ENCODE results near the gene LRCH4.
A peak's percentile ranks its signal among the peaks of the same experiment; 100 is the strongest.

The LRCH4 gene

DNA sequence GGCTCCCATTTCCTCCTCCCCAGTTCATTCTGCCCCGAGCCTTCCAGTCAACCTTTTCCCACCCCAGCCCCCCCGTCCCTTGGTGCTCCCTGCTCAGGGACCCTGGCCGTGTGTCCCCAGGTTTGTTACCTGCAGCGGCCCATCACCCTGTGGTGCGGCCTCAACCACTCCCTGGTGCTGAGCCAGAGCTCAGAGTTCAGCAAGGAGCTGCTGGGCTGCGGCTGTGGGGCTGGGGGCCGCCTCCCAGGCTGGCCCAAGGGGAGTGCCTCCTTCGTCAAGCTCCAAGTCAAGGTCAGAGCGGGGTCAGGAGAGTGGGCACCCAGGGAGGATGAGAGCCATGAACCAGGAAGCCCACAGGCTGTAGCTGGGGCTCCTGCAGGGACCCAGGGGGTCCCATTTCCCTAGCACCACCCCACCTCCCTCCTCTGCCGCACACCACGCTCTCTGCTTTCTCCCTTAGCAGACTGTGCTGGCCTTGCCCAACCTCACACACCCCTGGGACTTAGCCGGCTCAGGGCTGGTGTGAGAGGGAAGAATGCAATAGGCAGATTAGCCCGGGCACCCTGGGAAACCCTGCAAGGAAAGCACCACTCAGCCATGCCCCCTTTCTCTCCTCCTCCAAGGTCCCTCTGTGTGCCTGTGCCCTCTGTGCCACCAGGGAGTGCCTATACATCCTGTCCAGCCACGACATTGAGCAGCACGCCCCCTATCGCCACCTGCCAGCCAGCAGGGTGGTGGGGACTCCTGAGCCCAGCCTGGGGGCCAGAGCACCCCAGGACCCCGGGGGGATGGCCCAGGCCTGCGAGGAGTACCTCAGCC lies 14.2 kb upstream of the LRCH4 start:
- peaks cover 57% of the 10 kb centered on the region for H3K27me3 Mint-ChIP-seq
- peaks cover 27% of the 10 kb centered on the region for H3K4me1 Mint-ChIP-seq
- H3K36me3 Mint-ChIP-seq = no peaks in the 10 kb centered on the region
- CTCF ChIA-PET = interaction anchor here (2.2 kb wide), 1 partner anchor 12 kb away, joined by 12 read pairs; no protein-coding TSS in a partner anchor
- H3K9me3 Mint-ChIP-seq = no peaks in the 10 kb centered on the region
- no peak for DNase-seq
- no peak overlapping the region for H3K4me3 Mint-ChIP-seq
- no peak overlapping the region for H3K27ac Mint-ChIP-seq

GRCh38 chr7:100598425-100598824 lies 12.5 kb upstream of the LRCH4 start:
- Mint-ChIP-seq H3K4me1 (peaks cover 20% of the 10 kb centered on the region), H3K27me3 (peaks cover 52% of the 10 kb centered on the region), H3K9me3 (no peaks in the 10 kb centered on the region), H3K27ac (peak overlapping the region; percentile 29), H3K4me3 (no peak overlapping the region), H3K36me3 (no peaks in the 10 kb centered on the region)
- CTCF ChIA-PET = interaction anchor here (2.2 kb wide), 1 partner anchor 10 kb away, joined by 12 read pairs; no protein-coding TSS in a partner anchor
- no peak for DNase-seq

DNA sequence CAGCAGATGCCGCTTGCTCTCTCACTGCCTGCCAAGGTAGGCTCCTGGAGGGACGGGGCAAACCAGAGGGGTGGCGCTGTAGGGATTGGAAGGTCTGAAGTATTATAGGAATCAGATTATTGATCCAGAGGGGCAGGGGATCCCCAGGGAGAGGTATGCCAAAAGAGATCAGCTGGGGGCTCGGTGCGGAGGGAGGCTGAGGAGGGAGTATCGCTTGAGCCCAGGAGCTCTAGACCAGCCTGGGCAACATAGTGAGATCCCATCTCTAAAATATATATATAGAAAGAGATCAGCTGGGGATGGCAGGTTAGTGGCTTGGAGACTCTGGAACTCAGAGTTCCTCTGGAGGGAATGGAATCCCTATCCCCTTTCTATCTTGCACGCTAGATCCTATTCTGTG lies 9.3 kb upstream of the LRCH4 start:
- Mint-ChIP-seq H3K9me3 (no peaks in the 10 kb centered on the region), H3K4me1 (peaks cover 8% of the 10 kb centered on the region), H3K4me3 (no peak overlapping the region), H3K27me3 (peaks cover 56% of the 10 kb centered on the region), H3K27ac (no peak overlapping the region), H3K36me3 (no peaks in the 10 kb centered on the region)
- no peak for DNase-seq
- CTCF ChIA-PET = interaction anchor here (0.6 kb wide), 1 partner anchor 33 kb away, joined by 3 read pairs; no protein-coding TSS in a partner anchor

DNA sequence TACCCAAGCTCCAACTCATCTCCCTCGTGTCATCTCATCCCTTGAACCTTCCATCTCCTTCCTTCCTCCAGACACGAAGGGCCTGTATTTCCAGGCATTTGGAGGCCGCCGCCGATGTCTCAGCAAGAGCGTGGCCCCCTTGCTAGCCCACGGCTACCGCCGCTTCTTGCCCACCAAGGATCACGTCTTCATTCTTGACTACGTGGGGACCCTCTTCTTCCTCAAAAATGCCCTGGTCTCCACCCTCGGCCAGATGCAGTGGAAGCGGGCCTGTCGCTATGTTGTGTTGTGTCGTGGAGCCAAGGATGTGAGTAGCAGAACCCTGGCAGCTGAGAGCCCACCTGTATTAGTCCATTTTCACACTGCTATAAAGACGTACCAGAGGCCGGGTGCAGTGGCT lies 5.7 kb upstream of the LRCH4 start:
- peaks cover 60% of the 10 kb centered on the region for H3K27me3 Mint-ChIP-seq
- no peak overlapping the region for H3K4me3 Mint-ChIP-seq
- peaks cover 12% of the 10 kb centered on the region for H3K4me1 Mint-ChIP-seq
- DNase-seq = no peak
- H3K36me3 Mint-ChIP-seq = no peaks in the 10 kb centered on the region
- no peaks in the 10 kb centered on the region for H3K9me3 Mint-ChIP-seq
- CTCF ChIA-PET = interaction anchor here (0.6 to 0.9 kb wide), 2 partner anchors 32 to 57 kb away, joined by 3 to 4 read pairs; no protein-coding TSS in a partner anchor
- H3K27ac Mint-ChIP-seq = no peak overlapping the region

DNA sequence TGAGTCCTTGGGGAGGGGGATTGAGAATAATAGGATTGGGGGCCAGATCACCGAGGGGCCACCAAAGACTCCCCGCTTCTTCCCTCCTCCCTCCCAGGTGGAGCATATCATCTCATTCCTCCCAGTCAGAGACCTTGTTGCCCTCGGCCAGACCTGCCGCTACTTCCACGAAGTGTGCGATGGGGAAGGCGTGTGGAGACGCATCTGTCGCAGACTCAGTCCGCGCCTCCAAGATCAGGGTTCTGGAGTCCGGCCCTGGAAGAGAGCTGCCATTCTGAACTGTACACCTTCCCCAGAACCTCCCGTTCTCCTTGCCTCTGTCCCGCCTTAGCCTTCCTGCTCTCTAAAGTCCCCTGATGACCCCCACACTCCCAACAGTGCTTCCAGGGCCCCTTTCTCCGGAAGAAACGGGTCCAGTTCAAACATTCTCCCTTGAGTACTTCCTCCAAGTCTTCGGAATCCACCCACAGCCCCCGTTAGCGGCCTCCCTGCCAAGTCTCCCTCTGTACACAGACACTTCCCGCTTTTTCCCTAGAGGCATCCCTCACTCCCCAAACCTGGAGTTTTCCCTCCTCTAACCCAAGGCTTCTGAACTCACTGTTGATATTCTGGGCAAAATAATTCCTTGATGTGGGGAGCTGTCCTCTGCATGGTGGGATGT lies 4.3 kb upstream of the LRCH4 start:
- CTCF ChIA-PET = interaction anchor here (0.9 to 9.1 kb wide), 3 partner anchors 9 to 33 kb away, joined by 3 to 130 read pairs (median 12); no protein-coding TSS in a partner anchor
- H3K27me3 Mint-ChIP-seq = peaks cover 50% of the 10 kb centered on the region
- H3K4me3 Mint-ChIP-seq = no peak overlapping the region
- no peaks in the 10 kb centered on the region for H3K9me3 Mint-ChIP-seq
- peaks cover 3% of the 10 kb centered on the region for H3K36me3 Mint-ChIP-seq
- H3K4me1 Mint-ChIP-seq = peaks cover 15% of the 10 kb centered on the region
- no peak overlapping the region for H3K27ac Mint-ChIP-seq
- no peak for DNase-seq

- CTCF ChIA-PET = interaction anchor here (0.8 to 9.1 kb wide), 9 partner anchors 10 to 457 kb away, joined by 3 to 130 read pairs (median 3); partner anchors contain the start of gene AGFG2
- Mint-ChIP-seq H3K9me3 (no peaks in the 10 kb centered on the region), H3K4me3 (no peak overlapping the region), H3K27ac (no peak overlapping the region), H3K4me1 (peaks cover 15% of the 10 kb centered on the region), H3K27me3 (peaks cover 46% of the 10 kb centered on the region), H3K36me3 (peaks cover 7% of the 10 kb centered on the region)
- DNase-seq = no peak
Observed at GRCh38 chr7:100589341-100589947, 3.5 kb upstream of the LRCH4 start.

DNA sequence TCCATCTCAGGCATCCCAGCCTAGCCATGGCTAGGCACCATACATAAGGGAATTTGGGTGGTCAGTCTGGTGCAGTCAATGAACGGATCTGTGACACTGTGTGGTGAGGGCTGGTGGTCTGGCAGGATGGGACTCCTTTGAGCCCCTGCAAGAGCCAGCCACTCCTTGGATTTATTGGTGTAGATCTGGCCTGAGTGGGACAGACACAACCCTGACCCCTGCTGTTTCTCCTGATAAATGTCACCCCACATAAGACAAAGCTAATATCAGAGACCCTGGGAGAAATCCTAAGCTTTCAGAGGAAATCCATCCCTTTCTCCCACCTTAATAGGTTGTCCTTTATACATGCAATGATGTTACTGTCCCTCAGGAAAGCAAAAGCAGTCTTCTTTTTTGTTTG lies 2.5 kb upstream of the LRCH4 start:
- CTCF ChIA-PET = interaction anchor here (0.8 to 9.1 kb wide), 13 partner anchors 11 to 456 kb away, joined by 3 to 130 read pairs (median 3); partner anchors contain the start of gene AGFG2
- peak overlapping the region; percentile 35 for H3K27ac Mint-ChIP-seq
- H3K9me3 Mint-ChIP-seq = no peaks in the 10 kb centered on the region
- DNase-seq = no peak
- peaks cover 20% of the 10 kb centered on the region for H3K4me1 Mint-ChIP-seq
- peak overlapping the region; percentile 61 for H3K4me3 Mint-ChIP-seq
- peaks cover 42% of the 10 kb centered on the region for H3K27me3 Mint-ChIP-seq
- peaks cover 14% of the 10 kb centered on the region for H3K36me3 Mint-ChIP-seq

GRCh38 chr7:100586266-100587025 lies 517 bp upstream of the LRCH4 start, which contains the start of gene FBXO24:
TSS of gene FBXO24 (plus strand) at chr7:100586328. CDS start at chr7:100586626, 298 bp downstream.
- Mint-ChIP-seq H3K36me3 (peaks cover 21% of the 10 kb centered on the region), H3K4me1 (peaks cover 36% of the 10 kb centered on the region), H3K27me3 (peaks cover 30% of the 10 kb centered on the region), H3K4me3 (peak within 1 kb of the TSS; percentile 89), H3K9me3 (no peaks in the 10 kb centered on the region), H3K27ac (peak within 1 kb of the TSS; percentile 98)
- CTCF ChIA-PET = interaction anchor here (0.6 to 9.1 kb wide), 11 partner anchors 11 to 527 kb away, joined by 3 to 130 read pairs (median 4); partner anchors contain the start of genes MOSPD3, POP7 and SLC12A9
- peak; percentile 100 for DNase-seq

DNA sequence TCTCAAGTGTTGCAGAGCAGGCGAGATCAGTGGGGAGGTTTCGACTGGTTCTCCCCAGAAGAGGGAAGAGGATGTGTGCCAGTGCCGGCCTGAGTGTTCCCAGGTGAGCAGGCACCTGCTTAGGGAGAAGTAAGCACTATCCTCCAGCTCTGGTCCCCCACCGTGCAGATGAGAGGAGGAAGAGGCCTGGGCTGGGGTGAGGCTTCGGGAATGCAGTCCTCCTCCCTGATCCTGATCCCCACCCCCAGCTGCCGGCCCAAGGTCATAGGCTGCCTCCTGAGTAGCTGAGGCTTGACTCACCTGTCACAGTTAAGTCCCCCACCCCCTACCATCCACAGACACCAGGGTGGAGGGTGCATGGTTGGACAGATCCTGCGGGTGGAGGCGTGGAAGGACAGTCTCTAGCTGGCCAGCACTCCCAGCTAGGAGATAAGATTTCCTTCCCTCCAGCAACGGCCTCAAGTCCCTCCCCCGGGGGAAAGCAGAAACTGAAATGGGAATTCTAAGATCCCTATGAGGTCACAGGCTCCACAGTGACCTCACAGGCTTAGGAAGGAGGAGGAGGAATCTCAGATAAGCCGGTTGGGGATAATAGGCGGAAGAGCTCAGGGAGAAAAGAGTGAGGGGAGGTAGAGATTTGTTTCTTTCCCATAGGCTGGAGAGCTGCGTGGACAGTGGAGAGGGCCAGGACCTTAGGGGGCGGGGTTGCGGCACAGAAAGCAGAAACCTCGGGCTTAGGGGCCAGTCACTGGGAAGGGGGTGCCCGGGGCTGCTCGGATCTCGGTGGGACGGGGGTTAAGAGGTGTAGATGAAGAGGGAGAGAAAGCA lies 1.0 kb downstream of the LRCH4 start:
- peaks cover 21% of the 10 kb centered on the region for H3K36me3 Mint-ChIP-seq
- H3K9me3 Mint-ChIP-seq = no peaks in the 10 kb centered on the region
- peaks cover 14% of the 10 kb centered on the region for H3K27me3 Mint-ChIP-seq
- H3K27ac Mint-ChIP-seq = peak overlapping the region; percentile 98
- CTCF ChIA-PET = interaction anchor here (0.6 to 9.1 kb wide), 7 partner anchors 21 to 120 kb away, joined by 3 to 130 read pairs (median 3); partner anchors contain the start of genes MOSPD3, POP7 and TSC22D4
- H3K4me3 Mint-ChIP-seq = peak overlapping the region; percentile 89
- peaks cover 40% of the 10 kb centered on the region for H3K4me1 Mint-ChIP-seq
- peak; percentile 38 for DNase-seq

DNA sequence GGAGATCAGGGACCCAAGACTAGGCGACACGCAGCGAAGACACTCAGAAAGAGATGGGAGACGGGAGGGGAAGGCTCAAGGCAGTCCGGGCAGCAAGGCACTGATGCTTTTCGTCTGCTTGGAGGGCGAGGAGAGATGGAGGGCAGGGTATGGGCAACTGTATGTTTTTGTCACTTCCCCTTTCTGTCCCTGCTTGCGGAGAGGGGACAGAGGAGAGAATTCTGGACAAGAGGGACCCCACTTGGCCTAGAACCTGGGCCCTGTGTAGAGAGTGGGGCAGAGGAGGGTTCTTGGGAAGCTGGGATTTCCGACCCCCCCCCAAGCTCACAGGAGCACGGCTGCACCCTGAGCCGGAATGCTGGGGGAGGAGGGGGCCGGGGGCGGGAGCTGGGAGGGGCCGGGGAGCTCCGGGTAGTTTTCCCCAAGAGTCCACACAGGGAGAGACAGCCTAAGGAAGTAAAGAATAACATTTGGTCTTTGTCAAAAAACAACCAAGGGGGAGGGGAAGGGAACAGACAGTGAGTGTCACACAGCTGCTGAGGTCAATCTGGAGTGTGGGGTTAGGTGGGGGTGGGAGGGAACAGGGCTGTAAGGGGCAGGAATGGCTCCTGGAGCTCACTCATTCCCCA lies 1.8 kb downstream of the LRCH4 start:
- CTCF ChIA-PET = interaction anchor here (0.9 to 9.1 kb wide), 6 partner anchors 20 to 121 kb away, joined by 3 to 130 read pairs (median 10); partner anchors contain the start of genes POP7 and TSC22D4
- Mint-ChIP-seq H3K4me3 (peak overlapping the region; percentile 89), H3K9me3 (no peaks in the 10 kb centered on the region), H3K27ac (peak overlapping the region; percentile 98), H3K36me3 (peaks cover 21% of the 10 kb centered on the region), H3K27me3 (peaks cover 7% of the 10 kb centered on the region), H3K4me1 (peaks cover 40% of the 10 kb centered on the region)
- DNase-seq = no peak

DNA sequence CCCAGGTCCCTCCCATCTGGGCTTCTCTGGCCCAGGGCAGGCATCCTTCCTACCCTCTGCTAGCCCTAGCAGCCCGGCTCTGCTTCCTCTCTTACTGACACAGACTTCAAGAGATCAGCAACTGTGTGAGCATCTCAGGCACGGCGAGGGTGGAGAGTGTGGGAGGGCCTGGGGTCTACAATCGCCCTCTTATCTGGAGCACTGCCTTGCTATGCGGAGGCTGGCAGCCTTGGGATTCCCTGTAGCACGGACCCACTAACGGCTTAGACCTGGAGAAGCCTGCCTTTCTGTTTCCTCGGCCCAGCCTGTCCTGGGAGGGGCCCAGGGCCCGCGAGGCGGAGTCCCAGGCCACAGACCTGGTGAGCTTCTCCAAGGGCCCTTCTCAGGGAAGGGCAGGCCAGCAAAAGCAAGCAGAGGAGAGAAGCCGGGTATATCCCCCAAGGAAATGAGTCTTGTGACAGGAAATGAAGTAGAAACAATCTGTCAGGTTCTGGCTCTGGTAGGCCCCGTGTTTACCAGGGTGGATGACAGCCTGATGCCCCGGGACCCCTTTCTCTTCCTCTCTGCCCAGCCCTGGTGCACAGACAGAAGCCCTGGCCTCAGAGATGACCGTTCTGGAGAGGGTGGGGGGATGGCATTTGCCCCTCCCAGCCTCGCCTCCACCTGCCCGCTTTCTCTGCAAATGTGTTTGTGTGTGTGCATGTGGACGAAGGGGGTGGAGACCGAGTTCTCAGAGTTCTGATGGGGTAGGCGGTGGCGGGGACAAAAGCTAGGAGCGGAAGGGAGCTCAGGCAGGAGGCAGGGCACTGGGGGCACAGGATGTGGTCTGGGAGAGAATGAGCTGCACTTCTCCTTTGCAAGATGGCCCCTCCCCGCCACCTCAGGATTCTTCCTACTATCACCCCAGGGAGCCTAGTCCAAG lies 2.5 kb downstream of the LRCH4 start:
- H3K4me1 Mint-ChIP-seq = peaks cover 38% of the 10 kb centered on the region
- DNase-seq = peak; percentile 90

More for the DNA sequence above, 2.5 kb downstream of the LRCH4 start:
- peaks cover 5% of the 10 kb centered on the region for H3K27me3 Mint-ChIP-seq
- H3K27ac Mint-ChIP-seq = peak overlapping the region; percentile 98
- H3K4me3 Mint-ChIP-seq = peak overlapping the region; percentile 89
- peaks cover 27% of the 10 kb centered on the region for H3K36me3 Mint-ChIP-seq
- CTCF ChIA-PET = interaction anchor here (0.6 to 9.1 kb wide), 6 partner anchors 19 to 115 kb away, joined by 3 to 130 read pairs (median 4); no protein-coding TSS in a partner anchor
- no peaks in the 10 kb centered on the region for H3K9me3 Mint-ChIP-seq
